ENCODE data around the gene SPO11.

Gene SPO11

DNA sequence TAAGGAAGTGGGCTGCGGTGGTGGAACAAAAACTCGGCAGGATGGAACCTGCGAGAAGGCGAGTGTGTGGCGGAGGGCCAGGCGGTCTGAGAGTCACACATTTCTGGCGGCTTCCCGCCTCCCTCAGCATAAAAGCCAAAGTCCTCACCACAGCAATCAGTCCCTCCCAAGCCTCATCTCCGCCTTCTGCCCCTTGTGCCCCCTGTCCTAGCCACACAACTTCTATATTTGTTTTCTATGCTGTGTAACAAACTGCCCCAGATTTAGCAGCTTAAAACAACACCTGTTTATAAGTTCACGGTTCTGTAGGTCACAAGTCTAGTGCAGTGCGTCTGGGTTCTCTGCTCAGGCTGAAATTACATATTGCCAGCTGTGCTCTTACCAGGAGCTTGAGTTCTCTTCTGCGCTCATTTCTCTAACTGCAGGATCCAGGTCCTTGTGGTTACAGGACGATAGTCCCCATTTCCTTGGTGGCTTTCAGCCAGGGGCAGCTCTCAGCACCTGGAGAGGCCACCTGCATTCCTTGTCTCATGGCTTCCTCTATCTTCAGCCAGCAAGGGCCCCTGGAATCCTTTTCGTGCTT, 11.7 kb upstream of the SPO11 start:
- H3K4me3 ChIP-seq (ENCODE audit: insufficient read depth, low read depth, low read length) = no peak overlapping the region
- peaks cover 4% of the 10 kb centered on the region for H3K4me1 ChIP-seq (ENCODE audit: control insufficient read depth, insufficient read depth, low read length)
- no peaks in the 10 kb centered on the region for H3K36me3 ChIP-seq (ENCODE audit: control insufficient read depth, insufficient read depth, low read length)
- H3K9me3 ChIP-seq (ENCODE audit: control insufficient read depth, low read length) = no peaks in the 10 kb centered on the region
- 85 to 89% methylated on average over 14 of the region's 14 CpGs for whole genome bisulfite sequencing, 2 experiments
- no peak overlapping the region for H3K27ac ChIP-seq (ENCODE audit: insufficient read depth, low read depth, low read length, poor library complexity, severe bottlenecking)
- H3K27me3 ChIP-seq (ENCODE audit: control insufficient read depth, insufficient read depth, low read length, poor library complexity, severe bottlenecking) = peaks cover 25% of the 10 kb centered on the region

DNA sequence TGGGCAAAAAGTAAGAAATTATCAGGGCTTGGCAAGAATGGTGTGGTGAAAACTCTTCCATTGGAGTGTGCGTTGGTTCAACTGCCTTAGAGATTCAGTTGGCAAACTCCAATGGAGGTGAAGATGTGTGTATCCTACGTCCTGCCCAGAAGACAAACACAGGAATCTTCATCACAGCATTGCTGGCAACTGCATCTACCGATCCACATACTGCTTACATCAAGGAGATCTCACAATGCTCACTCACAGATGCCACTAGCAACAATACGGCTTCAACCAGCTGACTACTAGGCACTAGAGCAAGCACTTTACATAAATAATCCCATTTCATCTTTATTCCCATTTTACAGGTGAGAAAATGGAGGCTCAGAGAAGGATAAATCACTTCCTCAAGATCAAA, 10.0 kb upstream of the SPO11 start:
- no peak overlapping the region for H3K27ac ChIP-seq (ENCODE audit: insufficient read depth, low read depth, low read length, poor library complexity, severe bottlenecking)
- H3K27me3 ChIP-seq (ENCODE audit: control insufficient read depth, insufficient read depth, low read length, poor library complexity, severe bottlenecking) = peaks cover 25% of the 10 kb centered on the region
- H3K9me3 ChIP-seq (ENCODE audit: control insufficient read depth, low read length) = no peaks in the 10 kb centered on the region
- H3K4me3 ChIP-seq (ENCODE audit: insufficient read depth, low read depth, low read length) = no peak overlapping the region
- peaks cover 14% of the 10 kb centered on the region for H3K4me1 ChIP-seq (ENCODE audit: control insufficient read depth, insufficient read depth, low read length)
- WGBS, 2 experiments = 90 to 92% methylated on average over 4 of the region's 4 CpGs
- no peaks in the 10 kb centered on the region for H3K36me3 ChIP-seq (ENCODE audit: control insufficient read depth, insufficient read depth, low read length)

DNA sequence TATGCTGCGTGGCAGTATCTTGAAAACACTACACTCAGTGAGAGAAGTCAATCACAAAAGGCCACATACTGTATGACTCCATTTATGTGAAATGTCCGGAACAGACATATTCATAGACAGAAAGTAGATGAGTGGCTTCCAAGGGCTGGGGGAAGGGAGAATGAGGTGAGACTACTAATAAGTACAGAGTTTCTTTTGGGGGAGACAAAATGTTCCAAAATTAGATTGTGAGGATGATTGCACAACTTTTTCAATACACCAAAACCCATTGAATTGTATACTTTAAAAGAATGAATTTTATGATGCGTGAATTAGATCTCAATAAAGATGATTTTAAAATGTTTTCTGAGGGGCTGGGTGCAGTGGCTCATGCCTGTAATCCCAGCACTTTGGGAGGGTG, 9.2 kb upstream of the SPO11 start:
- WGBS, 2 experiments = 91 to 99% methylated on average over 3 of the region's 3 CpGs
- no peaks in the 10 kb centered on the region for H3K36me3 ChIP-seq (ENCODE audit: control insufficient read depth, insufficient read depth, low read length)
- H3K4me1 ChIP-seq (ENCODE audit: control insufficient read depth, insufficient read depth, low read length) = peaks cover 14% of the 10 kb centered on the region
- H3K4me3 ChIP-seq (ENCODE audit: insufficient read depth, low read depth, low read length) = no peak overlapping the region
- H3K27me3 ChIP-seq (ENCODE audit: control insufficient read depth, insufficient read depth, low read length, poor library complexity, severe bottlenecking) = peaks cover 29% of the 10 kb centered on the region
- H3K9me3 ChIP-seq (ENCODE audit: control insufficient read depth, low read length) = no peaks in the 10 kb centered on the region
- no peak overlapping the region for H3K27ac ChIP-seq (ENCODE audit: insufficient read depth, low read depth, low read length, poor library complexity, severe bottlenecking)

DNA sequence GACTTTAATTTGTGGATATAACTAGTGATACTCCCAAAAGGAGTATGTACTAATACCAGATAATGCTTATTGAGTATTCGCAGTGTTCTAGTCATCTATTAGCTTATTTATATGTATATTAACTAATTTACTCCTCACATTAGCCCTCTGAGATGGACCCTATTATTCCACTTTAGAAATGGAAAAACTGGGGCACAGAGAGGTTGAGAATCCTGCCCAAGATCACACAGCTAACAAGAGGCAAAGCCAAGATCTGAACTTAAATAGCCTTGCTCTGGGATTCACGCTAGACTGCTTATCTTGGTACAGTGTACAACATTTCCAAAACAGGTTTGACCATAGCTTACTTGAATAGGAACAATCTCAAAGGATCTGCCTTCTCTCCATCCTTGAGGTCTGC, 8.5 kb upstream of the SPO11 start:
- no peak overlapping the region for H3K4me3 ChIP-seq (ENCODE audit: insufficient read depth, low read depth, low read length)
- peaks cover 30% of the 10 kb centered on the region for H3K27me3 ChIP-seq (ENCODE audit: control insufficient read depth, insufficient read depth, low read length, poor library complexity, severe bottlenecking)
- no peaks in the 10 kb centered on the region for H3K9me3 ChIP-seq (ENCODE audit: control insufficient read depth, low read length)
- H3K36me3 ChIP-seq (ENCODE audit: control insufficient read depth, insufficient read depth, low read length) = no peaks in the 10 kb centered on the region
- no peak overlapping the region for H3K27ac ChIP-seq (ENCODE audit: insufficient read depth, low read depth, low read length, poor library complexity, severe bottlenecking)
- H3K4me1 ChIP-seq (ENCODE audit: control insufficient read depth, insufficient read depth, low read length) = peaks cover 14% of the 10 kb centered on the region
- 89 to 92% methylated on average over 1 of the region's 2 CpGs for WGBS, 2 experiments

DNA sequence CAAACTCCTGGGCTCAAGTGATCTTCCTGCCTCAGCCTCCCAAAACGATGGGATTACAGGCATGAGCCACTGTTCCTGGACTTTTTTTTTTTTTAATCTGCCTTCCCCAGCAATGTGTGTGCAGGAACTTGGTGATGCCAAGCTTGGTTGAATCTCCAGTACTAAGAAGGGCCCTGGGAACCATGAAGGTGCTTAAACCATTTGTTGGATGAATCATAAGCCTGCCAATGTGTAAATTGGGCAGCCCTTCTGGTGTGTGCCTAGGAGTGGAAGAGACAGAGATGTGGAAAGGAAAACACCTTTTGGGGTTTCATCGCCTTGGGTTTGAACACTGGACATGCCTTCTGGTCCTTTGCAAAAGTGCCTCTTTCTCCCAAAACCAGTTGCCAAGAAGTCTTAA, 7.1 kb upstream of the SPO11 start:
- Histone ChIP-seq H3K27ac (ENCODE audit: insufficient read depth, low read depth, low read length, poor library complexity, severe bottlenecking) (no peak overlapping the region), H3K4me1 (ENCODE audit: control insufficient read depth, insufficient read depth, low read length) (peaks cover 18% of the 10 kb centered on the region), H3K36me3 (ENCODE audit: control insufficient read depth, insufficient read depth, low read length) (no peaks in the 10 kb centered on the region), H3K27me3 (ENCODE audit: control insufficient read depth, insufficient read depth, low read length, poor library complexity, severe bottlenecking) (peaks cover 38% of the 10 kb centered on the region), H3K9me3 (ENCODE audit: control insufficient read depth, low read length) (no peaks in the 10 kb centered on the region), H3K4me3 (ENCODE audit: insufficient read depth, low read depth, low read length) (no peak overlapping the region)
- WGBS, 2 experiments = 87 to 93% methylated on average over 2 of the region's 2 CpGs

DNA sequence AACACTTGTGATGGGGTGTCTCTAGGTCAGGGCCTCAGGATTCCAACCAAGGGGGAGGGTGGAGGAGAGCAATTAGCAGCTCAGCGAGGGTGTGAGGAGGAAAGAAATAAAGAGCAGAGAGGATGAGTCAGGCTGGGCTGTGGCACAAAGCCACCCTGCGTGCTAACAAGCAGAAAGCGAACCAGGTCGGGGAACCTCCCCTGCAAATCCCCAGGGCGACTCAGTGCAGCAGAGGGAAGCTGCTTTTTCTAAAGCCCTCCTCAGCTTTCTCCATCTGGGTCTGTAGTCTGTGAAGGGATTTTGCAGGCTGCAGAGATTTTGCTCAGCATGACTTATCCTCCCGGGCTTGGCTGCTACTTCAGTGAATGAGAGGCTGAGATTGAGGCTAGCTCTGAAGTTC, 6.6 kb upstream of the SPO11 start:
- WGBS, 2 experiments = 0 to 2% methylated on average over 6 of the region's 6 CpGs
- Histone ChIP-seq H3K36me3 (ENCODE audit: control insufficient read depth, insufficient read depth, low read length) (no peaks in the 10 kb centered on the region), H3K4me1 (ENCODE audit: control insufficient read depth, insufficient read depth, low read length) (peaks cover 18% of the 10 kb centered on the region), H3K27ac (ENCODE audit: insufficient read depth, low read depth, low read length, poor library complexity, severe bottlenecking) (no peak overlapping the region), H3K4me3 (ENCODE audit: insufficient read depth, low read depth, low read length) (no peak overlapping the region), H3K9me3 (ENCODE audit: control insufficient read depth, low read length) (no peaks in the 10 kb centered on the region), H3K27me3 (ENCODE audit: control insufficient read depth, insufficient read depth, low read length, poor library complexity, severe bottlenecking) (peaks cover 40% of the 10 kb centered on the region)

DNA sequence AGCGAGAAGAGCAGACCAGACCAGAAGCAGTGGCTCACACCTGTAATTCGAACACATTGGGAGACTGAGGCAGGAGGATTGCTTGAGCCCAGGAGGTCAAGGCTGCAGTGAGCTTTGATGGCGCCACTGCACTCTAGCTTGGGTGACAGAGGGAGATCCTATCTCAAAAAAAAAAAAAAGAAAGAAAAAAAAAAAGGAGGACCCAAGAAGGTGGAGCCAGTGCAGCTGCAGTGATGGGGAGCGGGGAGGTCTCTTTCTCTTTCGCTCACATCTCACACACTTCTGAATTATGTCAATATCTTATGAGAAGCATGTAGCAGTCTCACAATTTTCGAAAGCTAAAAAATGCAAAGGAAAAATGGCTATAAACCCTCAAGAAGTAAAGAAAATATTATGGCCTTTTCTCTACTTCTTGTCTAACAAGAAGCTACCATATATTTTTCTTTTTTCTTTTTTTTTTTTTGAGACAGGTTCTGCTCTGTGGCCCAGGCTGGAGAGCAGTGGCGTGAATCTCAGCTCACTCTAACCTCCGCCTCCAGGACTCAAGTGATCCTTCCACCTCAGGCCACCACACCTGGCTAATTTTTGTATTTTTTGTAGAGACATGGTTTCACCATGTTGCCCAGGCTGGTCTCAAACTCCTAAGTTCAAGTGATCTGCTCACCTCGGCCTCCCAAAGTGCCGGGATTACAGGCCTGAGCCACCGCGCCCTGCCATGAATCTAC, 3.8 kb upstream of the SPO11 start:
- no peaks in the 10 kb centered on the region for H3K9me3 ChIP-seq (ENCODE audit: control insufficient read depth, low read length)
- peaks cover 39% of the 10 kb centered on the region for H3K27me3 ChIP-seq (ENCODE audit: control insufficient read depth, insufficient read depth, low read length, poor library complexity, severe bottlenecking)
- H3K27ac ChIP-seq (ENCODE audit: insufficient read depth, low read depth, low read length, poor library complexity, severe bottlenecking) = no peak overlapping the region
- H3K4me1 ChIP-seq (ENCODE audit: control insufficient read depth, insufficient read depth, low read length) = peaks cover 18% of the 10 kb centered on the region
- no peak overlapping the region for H3K4me3 ChIP-seq (ENCODE audit: insufficient read depth, low read depth, low read length)
- 90 to 94% methylated on average over 12 of the region's 12 CpGs for WGBS, 2 experiments
- no peaks in the 10 kb centered on the region for H3K36me3 ChIP-seq (ENCODE audit: control insufficient read depth, insufficient read depth, low read length)

DNA sequence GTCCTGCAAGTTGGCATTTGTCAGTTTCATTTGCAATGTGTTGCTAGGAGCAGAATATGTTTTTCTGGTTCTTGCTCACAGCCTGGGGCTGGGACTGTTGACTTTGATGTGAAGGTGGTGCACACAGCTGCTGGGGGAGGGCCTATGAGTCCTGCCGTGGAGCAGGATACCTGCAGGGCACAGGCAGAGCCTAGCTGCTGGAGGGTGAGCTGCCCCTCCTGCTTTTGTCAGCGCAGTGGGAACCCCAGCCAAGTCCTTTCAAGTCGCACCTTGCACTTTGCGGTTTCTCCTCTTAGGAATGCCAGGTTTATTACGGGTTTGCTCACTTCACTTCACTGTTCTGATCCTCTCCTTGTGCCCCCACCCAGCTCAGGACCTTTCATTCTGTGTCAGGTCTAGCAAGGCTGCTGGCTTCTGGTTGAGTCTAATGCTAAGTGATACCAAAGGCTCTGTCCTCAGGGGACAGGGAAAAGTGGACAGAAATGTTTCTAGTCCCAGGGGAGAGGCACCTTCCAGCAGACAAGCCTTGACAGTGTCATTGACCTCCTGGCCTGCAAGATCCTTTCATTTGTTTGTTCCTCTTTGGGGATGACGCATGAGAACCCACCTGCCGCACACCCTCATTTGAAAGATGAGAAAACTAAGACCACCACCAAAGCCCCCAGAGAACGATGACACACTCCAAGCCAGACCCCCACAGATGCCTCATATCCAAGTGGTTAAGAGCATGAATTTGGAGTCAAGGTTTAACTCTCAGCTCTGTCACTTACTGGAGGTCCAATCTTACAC, 2.7 kb upstream of the SPO11 start:
- Histone ChIP-seq H3K4me3 (ENCODE audit: insufficient read depth, low read depth, low read length) (no peak overlapping the region), H3K36me3 (ENCODE audit: control insufficient read depth, insufficient read depth, low read length) (no peaks in the 10 kb centered on the region), H3K9me3 (ENCODE audit: control insufficient read depth, low read length) (no peaks in the 10 kb centered on the region), H3K4me1 (ENCODE audit: control insufficient read depth, insufficient read depth, low read length) (peaks cover 18% of the 10 kb centered on the region), H3K27ac (ENCODE audit: insufficient read depth, low read depth, low read length, poor library complexity, severe bottlenecking) (no peak overlapping the region), H3K27me3 (ENCODE audit: control insufficient read depth, insufficient read depth, low read length, poor library complexity, severe bottlenecking) (peaks cover 30% of the 10 kb centered on the region)
- 39 to 47% methylated on average over 8 of the region's 8 CpGs for WGBS, 2 experiments

DNA sequence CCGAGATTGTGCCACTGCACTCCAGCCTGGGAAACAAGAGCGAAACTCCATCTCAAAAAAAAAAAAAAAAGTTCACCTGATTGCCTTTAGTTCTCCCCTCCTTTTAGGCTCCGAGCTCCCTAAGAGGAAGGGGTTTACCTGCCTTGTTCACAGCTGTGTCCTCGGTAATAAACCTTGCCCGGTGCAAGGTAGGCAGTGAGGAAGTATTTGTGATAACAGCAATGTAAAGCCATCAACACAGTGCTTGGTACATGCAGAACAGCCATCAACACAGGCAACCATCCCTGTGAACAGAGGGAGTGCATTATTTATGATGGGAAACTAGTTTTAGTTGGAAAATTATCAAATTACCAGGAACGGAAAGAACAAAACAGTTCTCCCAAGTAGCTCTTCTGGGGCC, 1.8 kb upstream of the SPO11 start:
- Histone ChIP-seq H3K27me3 (ENCODE audit: control insufficient read depth, insufficient read depth, low read length, poor library complexity, severe bottlenecking) (peaks cover 20% of the 10 kb centered on the region), H3K36me3 (ENCODE audit: control insufficient read depth, insufficient read depth, low read length) (no peaks in the 10 kb centered on the region), H3K4me1 (ENCODE audit: control insufficient read depth, insufficient read depth, low read length) (peaks cover 15% of the 10 kb centered on the region), H3K4me3 (ENCODE audit: insufficient read depth, low read depth, low read length) (no peak overlapping the region), H3K27ac (ENCODE audit: insufficient read depth, low read depth, low read length, poor library complexity, severe bottlenecking) (no peak overlapping the region), H3K9me3 (ENCODE audit: control insufficient read depth, low read length) (no peaks in the 10 kb centered on the region)
- WGBS, 2 experiments = 90 to 93% methylated on average over 6 of the region's 6 CpGs

DNA sequence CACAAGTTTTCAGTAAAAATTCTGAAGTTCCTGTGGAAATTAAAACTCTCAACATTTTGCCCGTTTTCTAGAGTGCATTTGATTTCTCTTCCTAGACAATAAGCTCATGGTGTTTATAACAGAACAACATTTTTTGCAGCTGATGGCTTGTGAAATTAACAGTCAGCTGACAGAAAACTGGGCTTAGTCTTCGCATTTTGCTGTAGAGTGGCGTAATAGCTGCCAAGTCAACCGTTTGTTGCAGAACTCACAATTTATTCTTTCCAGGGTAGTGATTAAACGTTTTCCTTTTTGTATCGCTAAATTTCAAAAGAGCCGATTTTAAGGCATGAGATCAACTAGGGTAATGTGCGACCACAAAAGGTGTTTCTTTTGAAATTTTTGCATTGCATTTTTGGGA, 1.4 kb downstream of the SPO11 start:
- WGBS, 2 experiments = 89 to 92% methylated on average over 8 of the region's 8 CpGs
- Histone ChIP-seq H3K4me3 (ENCODE audit: insufficient read depth, low read depth, low read length) (no peak overlapping the region), H3K36me3 (ENCODE audit: control insufficient read depth, insufficient read depth, low read length) (no peaks in the 10 kb centered on the region)

More for the DNA sequence above, 1.4 kb downstream of the SPO11 start:
- Histone ChIP-seq H3K9me3 (ENCODE audit: control insufficient read depth, low read length) (no peaks in the 10 kb centered on the region), H3K27me3 (ENCODE audit: control insufficient read depth, insufficient read depth, low read length, poor library complexity, severe bottlenecking) (peaks cover 15% of the 10 kb centered on the region), H3K4me1 (ENCODE audit: control insufficient read depth, insufficient read depth, low read length) (peaks cover 5% of the 10 kb centered on the region), H3K27ac (ENCODE audit: insufficient read depth, low read depth, low read length, poor library complexity, severe bottlenecking) (no peak overlapping the region)

Data from ectodermal cell (in vitro differentiated cells).